Activated naive CD4-positive, alpha-beta T cell treated with anti-CD3 and anti-CD28 coated beads for 36 hours (primary cell): Measurements from ENCODE around the gene TPK1. TPM values are rescaled to one million over a fixed set of nuclear protein-coding genes. Genes with fewer than 3 reads are reported as not detected.

Source experiments
- CTCF ChIA-PET: fragments of 350-600 bp; sonication (Branson Sonifier 250); formaldehyde crosslinking; loops from one replicate; lab custom pipeline; 2021; ENCODE audit warnings: antibody characterized with exemption; lab: Charles Lee
- DNase-seq: peaks from one replicate; pipeline ENCODE4 v3.0.0-alpha.2; 2020
- H3K27ac Mint-ChIP-seq: one replicate; pipeline ENCODE4 v1.8.0; 2021; ENCODE audit warnings: mild to moderate bottlenecking, mixed read lengths
- H3K27me3 Mint-ChIP-seq: one replicate; pipeline ENCODE4 v1.8.0; 2021; ENCODE audit warnings: low read depth, mixed read lengths
- H3K36me3 Mint-ChIP-seq: one replicate; pipeline ENCODE4 v1.8.0; 2021; ENCODE audit warnings: low read depth, mixed read lengths
- H3K4me1 Mint-ChIP-seq: one replicate; pipeline ENCODE4 v1.8.0; 2021; ENCODE audit warnings: low read depth, mixed read lengths
- H3K4me3 Mint-ChIP-seq: one replicate; pipeline ENCODE4 v1.8.0; 2021; ENCODE audit warnings: mild to moderate bottlenecking, moderate library complexity, mixed read lengths
- H3K9me3 Mint-ChIP-seq: one replicate; pipeline ENCODE4 v1.8.0; 2021; ENCODE audit warnings: mixed read lengths
- intact Hi-C: fragments of 100-400 bp; cut with micrococcal nuclease; formaldehyde crosslinking; loops from one replicate; pipeline ENCODE4 v1.15.1; 2023
- total RNA-seq, 2 experiments: library from RNA; stranded (reverse); gene quantifications; one replicate each; pipeline ENCODE4 v1.2.3, GENCODE V29; 2021

The TPK1 gene
- total RNA-seq, 2 experiments from 2014 or later, result 26.4 to 28.6 TPM

DNA sequence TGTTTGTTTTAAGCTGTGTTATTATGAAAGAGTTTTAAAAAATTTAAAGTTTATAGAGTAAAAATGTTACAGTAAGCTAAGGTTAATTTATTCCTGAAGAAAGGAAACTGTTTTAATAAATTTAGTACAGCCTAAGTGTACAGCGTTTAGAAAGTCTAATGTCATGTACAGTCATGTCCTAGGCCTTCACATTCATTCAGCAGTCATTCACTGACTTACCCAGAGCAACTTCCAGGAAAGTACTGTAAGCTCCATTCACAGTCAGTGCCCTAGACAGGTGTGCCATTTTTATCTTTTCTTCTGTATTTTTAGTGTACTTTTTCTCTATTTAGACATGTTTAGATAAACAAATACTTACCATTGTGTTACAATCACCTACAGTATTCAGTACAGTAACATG lies 126.8 kb downstream of the TPK1 start:
- peaks cover 6% of the 10 kb centered on the region for H3K36me3 Mint-ChIP-seq
- intact Hi-C loops, result no loop called here
- H3K4me3 Mint-ChIP-seq, result no peak overlapping the region
- CTCF ChIA-PET, result interaction anchor here (0.6 kb wide), 1 partner anchor 10 kb away, joined by 3 read pairs; no protein-coding TSS in a partner anchor
- H3K27ac Mint-ChIP-seq, result no peak overlapping the region
- H3K27me3 Mint-ChIP-seq, result no peaks in the 10 kb centered on the region
- H3K4me1 Mint-ChIP-seq, result peaks cover 15% of the 10 kb centered on the region
- no peaks in the 10 kb centered on the region for H3K9me3 Mint-ChIP-seq
- DNase-seq, result no peak

GRCh38 chr7:144691240-144691639 lies 144.6 kb downstream of the TPK1 start:
- H3K4me3 Mint-ChIP-seq, result no peak overlapping the region
- no peaks in the 10 kb centered on the region for H3K27me3 Mint-ChIP-seq
- peaks cover 11% of the 10 kb centered on the region for H3K36me3 Mint-ChIP-seq
- peaks cover 2% of the 10 kb centered on the region for H3K9me3 Mint-ChIP-seq
- H3K4me1 Mint-ChIP-seq, result no peaks in the 10 kb centered on the region
- H3K27ac Mint-ChIP-seq, result no peak overlapping the region
- intact Hi-C loops, result no loop called here
- CTCF ChIA-PET, result no interaction called here
- DNase-seq, result no peak

DNA sequence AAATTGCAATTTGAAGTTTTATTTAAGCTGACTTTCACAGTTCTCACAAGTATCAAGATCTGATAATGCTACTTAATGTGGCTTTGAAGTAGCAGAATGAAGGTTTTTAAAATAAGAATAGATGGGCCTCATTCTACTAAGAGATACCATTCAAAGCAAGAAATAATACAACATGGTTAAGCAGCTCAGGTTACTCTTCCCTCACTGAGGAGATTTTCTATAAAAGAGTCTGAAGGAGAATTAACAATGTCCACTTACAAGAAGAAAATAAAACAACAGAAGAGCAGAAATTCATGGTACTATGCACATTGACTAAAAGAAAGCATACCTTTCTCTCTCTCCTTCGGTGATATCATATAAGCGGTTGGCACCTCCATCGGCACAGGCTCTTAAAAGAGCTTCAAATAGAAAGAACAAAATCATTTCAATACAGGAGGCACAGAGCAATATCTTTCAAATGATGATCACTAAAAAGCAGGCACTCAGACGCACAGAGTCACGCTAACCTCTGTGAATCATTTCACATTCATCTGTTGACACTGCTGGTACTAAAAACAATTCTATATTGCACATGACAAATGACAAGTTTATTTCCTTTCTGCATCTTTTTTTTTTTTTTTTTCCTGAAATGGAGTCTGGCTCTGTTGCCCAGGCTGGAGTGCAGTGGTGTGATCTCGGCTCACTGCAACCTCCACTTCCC lies 153.1 kb downstream of the TPK1 start:
- no peaks in the 10 kb centered on the region for H3K27me3 Mint-ChIP-seq
- H3K4me1 Mint-ChIP-seq, result no peaks in the 10 kb centered on the region
- no peak overlapping the region for H3K27ac Mint-ChIP-seq
- DNase-seq, result no peak
- H3K36me3 Mint-ChIP-seq, result no peaks in the 10 kb centered on the region
- CTCF ChIA-PET, result interaction anchor here (0.6 kb wide), 2 partner anchors 121 to 1164 kb away, joined by 3 to 5 read pairs; no protein-coding TSS in a partner anchor
- intact Hi-C loops, result no loop called here
- no peaks in the 10 kb centered on the region for H3K9me3 Mint-ChIP-seq
- no peak overlapping the region for H3K4me3 Mint-ChIP-seq

- Mint-ChIP-seq H3K9me3 (no peaks in the 10 kb centered on the region), H3K27ac (no peak overlapping the region), H3K4me1 (no peaks in the 10 kb centered on the region), H3K36me3 (no peaks in the 10 kb centered on the region), H3K4me3 (no peak overlapping the region), H3K27me3 (no peaks in the 10 kb centered on the region)
- DNase-seq, result no peak
- intact Hi-C loops, result no loop called here
- CTCF ChIA-PET, result interaction anchor here (0.5 to 0.6 kb wide), 2 partner anchors 67 to 359 kb away, joined by 3 to 8 read pairs; no protein-coding TSS in a partner anchor
These were observed 159.4 kb downstream of the TPK1 start for GRCh38 chr7:144676492-144676891.

DNA sequence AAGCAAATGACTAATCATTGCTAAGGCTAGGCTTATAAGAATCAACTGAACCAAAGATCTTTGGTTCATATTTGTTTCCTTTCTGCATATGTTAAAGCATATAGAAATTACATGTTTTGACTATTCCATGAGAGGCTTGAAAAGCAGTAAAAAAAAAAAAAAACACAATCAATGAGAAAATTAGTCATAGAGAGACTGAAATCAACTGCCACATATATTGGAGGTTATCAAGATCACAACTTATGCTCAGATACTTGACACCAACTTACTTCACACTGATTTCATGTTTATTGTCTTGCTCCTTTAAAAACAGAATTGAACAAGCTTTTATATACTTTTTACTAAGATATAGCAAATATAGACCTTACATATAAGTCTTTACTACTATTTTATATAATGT lies 161.3 kb downstream of the TPK1 start:
- no peak overlapping the region for H3K27ac Mint-ChIP-seq
- no peaks in the 10 kb centered on the region for H3K36me3 Mint-ChIP-seq
- no peaks in the 10 kb centered on the region for H3K27me3 Mint-ChIP-seq
- H3K4me1 Mint-ChIP-seq, result no peaks in the 10 kb centered on the region
- CTCF ChIA-PET, result interaction anchor here (1.5 kb wide), 1 partner anchor 9 kb away, joined by 3 read pairs; no protein-coding TSS in a partner anchor
- intact Hi-C loops, result no loop called here
- no peak overlapping the region for H3K4me3 Mint-ChIP-seq
- no peaks in the 10 kb centered on the region for H3K9me3 Mint-ChIP-seq
- DNase-seq, result no peak

DNA sequence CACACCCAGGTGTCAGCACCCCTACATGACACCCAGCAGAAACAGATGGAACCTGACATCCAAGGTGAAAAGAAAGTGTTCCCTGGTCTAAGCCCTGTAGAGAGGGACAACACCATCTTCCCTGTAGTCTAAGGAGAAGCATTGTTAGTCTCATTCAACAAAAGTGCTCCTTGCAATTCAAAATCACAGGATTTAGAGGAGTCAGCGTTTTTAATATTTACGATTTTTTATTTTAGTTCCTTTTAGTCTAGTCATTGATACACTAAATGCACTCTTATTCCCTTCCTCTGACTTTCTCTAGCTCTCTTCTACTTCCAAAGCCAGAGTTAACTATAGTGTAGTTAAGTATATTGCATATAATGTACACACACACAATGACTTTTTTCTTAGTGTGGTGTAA lies 163.0 kb downstream of the TPK1 start:
- Mint-ChIP-seq H3K4me3 (no peak overlapping the region), H3K36me3 (no peaks in the 10 kb centered on the region), H3K9me3 (no peaks in the 10 kb centered on the region), H3K27ac (no peak overlapping the region), H3K27me3 (no peaks in the 10 kb centered on the region), H3K4me1 (no peaks in the 10 kb centered on the region)
- DNase-seq, result no peak
- CTCF ChIA-PET, result no interaction called here
- intact Hi-C loops, result no loop called here

GRCh38 chr7:144671429-144671828 lies 164.4 kb downstream of the TPK1 start:
- Mint-ChIP-seq H3K27me3 (no peaks in the 10 kb centered on the region), H3K27ac (no peak overlapping the region), H3K36me3 (peaks cover 2% of the 10 kb centered on the region), H3K9me3 (no peaks in the 10 kb centered on the region), H3K4me1 (no peaks in the 10 kb centered on the region), H3K4me3 (no peak overlapping the region)
- no peak for DNase-seq
- intact Hi-C loops, result no loop called here
- CTCF ChIA-PET, result no interaction called here

DNA sequence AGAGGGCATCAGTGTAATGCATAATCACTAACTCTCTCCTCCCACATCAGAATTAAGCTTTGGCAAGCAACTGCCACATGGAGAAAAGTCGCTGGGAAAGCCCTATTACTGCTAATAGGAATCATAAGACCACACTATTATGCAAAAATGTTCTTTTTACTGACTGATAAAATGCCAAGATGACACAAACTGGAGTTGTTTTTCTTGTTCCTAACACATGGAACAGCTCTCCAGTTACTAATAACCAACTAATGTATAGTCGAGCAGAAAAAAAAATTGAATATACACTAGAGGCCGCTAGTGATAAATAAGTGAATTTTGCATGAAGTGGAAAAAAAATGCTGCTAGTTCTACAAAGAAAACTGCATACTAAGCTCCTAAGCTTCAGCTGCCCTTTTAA lies 165.6 kb downstream of the TPK1 start:
- no peaks in the 10 kb centered on the region for H3K4me1 Mint-ChIP-seq
- CTCF ChIA-PET, result interaction anchor here (0.7 to 1.1 kb wide), 3 partner anchors 108 to 386 kb away, joined by 3 read pairs; no protein-coding TSS in a partner anchor

DNA sequence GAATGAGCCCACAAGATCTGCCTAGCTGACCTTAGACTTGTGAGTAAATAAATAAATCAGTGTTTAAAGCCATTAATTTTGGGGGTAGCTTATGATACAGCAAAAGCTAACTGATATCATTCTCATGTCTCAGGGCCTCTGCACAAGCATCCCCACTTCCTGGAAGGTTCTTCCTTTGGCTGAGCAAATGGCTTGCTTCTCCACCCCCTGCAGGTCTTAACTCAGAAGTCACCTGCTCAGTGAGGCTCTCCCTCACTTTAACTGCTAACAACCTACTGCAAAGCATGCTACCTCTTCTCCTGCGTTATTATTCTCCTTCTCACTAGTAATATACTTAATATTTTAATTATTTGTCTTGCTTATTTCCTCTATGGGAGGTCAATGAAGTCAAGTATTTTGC lies 167.3 kb downstream of the TPK1 start:
- H3K27me3 Mint-ChIP-seq, result no peaks in the 10 kb centered on the region
- H3K36me3 Mint-ChIP-seq, result peaks cover 11% of the 10 kb centered on the region
- intact Hi-C loops, result no loop called here
- no peak for DNase-seq
- no peak overlapping the region for H3K4me3 Mint-ChIP-seq
- CTCF ChIA-PET, result interaction anchor here (0.5 kb wide), 1 partner anchor 58 kb away, joined by 3 read pairs; no protein-coding TSS in a partner anchor
- H3K4me1 Mint-ChIP-seq, result no peaks in the 10 kb centered on the region
- H3K9me3 Mint-ChIP-seq, result no peaks in the 10 kb centered on the region
- no peak overlapping the region for H3K27ac Mint-ChIP-seq

More for the DNA sequence above, 165.6 kb downstream of the TPK1 start:
- no peak for DNase-seq
- intact Hi-C loops, result no loop called here
- Mint-ChIP-seq H3K27ac (no peak overlapping the region), H3K27me3 (no peaks in the 10 kb centered on the region), H3K9me3 (no peaks in the 10 kb centered on the region), H3K36me3 (peaks cover 5% of the 10 kb centered on the region), H3K4me3 (no peak overlapping the region)

DNA sequence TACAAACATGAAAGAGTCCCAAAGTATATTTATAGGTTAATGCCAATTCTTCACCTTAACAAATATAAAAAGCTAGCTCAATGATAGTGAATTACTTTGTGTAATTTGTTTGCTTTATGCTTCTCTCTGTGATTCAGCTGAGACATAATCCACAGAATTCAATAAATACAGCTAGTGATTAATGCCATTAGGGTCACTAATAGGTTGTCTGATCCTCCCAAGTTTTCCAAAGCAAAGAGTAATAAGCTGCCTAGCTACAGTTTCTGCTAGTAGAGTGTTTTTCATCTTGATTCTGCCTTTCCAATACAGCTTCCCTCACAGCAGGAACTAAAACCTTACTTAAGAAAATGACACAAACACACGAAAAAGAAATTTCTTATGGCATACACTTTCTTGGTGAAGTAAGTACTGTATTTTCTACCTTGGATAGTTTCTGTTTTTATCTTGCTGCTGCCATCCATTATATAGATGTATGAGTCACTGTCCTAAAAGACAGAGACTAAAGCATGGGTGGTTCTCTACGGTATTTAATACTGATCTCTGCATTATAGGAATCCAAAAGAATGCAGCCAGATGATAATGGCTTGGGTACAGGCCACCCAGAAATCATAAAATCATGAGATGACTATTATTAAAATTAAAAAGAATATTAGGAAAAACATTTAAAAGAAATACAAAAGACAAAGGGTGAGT lies 170.0 kb downstream of the TPK1 start:
- intact Hi-C loops, result no loop called here
- Mint-ChIP-seq H3K4me1 (no peaks in the 10 kb centered on the region), H3K9me3 (no peaks in the 10 kb centered on the region), H3K27ac (no peak overlapping the region), H3K36me3 (peaks cover 12% of the 10 kb centered on the region), H3K4me3 (no peak overlapping the region), H3K27me3 (no peaks in the 10 kb centered on the region)
- CTCF ChIA-PET, result interaction anchor here (0.6 to 1.1 kb wide), 2 partner anchors 8 to 270 kb away, joined by 3 read pairs; no protein-coding TSS in a partner anchor
- no peak for DNase-seq

- DNase-seq, result no peak
- H3K9me3 Mint-ChIP-seq, result no peaks in the 10 kb centered on the region
- no peak overlapping the region for H3K4me3 Mint-ChIP-seq
- H3K27me3 Mint-ChIP-seq, result no peaks in the 10 kb centered on the region
- H3K27ac Mint-ChIP-seq, result no peak overlapping the region
- peaks cover 4% of the 10 kb centered on the region for H3K36me3 Mint-ChIP-seq
- CTCF ChIA-PET, result no interaction called here
- intact Hi-C loops, result no loop called here
- no peaks in the 10 kb centered on the region for H3K4me1 Mint-ChIP-seq
These were observed 176.6 kb downstream of the TPK1 start for GRCh38 chr7:144659211-144659610.

GRCh38 chr7:144656965-144657517 lies 178.8 kb downstream of the TPK1 start:
- Mint-ChIP-seq H3K27ac (no peak overlapping the region), H3K4me3 (no peak overlapping the region), H3K27me3 (no peaks in the 10 kb centered on the region), H3K9me3 (no peaks in the 10 kb centered on the region), H3K4me1 (no peaks in the 10 kb centered on the region), H3K36me3 (peaks cover 2% of the 10 kb centered on the region)
- intact Hi-C loops, result no loop called here
- CTCF ChIA-PET, result no interaction called here
- DNase-seq, result peak; percentile 8
